GM12878 (cell line): ENCODE data around the gene CDC34. TPM values are rescaled to one million over a fixed set of nuclear protein-coding genes. Genes with fewer than 3 reads are reported as not detected.

Experiments
- ATAC-seq: fragments of 200-7000 bp; cut with Tn5 transposase; 3 replicates; pipeline ENCODE4 v1.9.1; 2020; ENCODE audit warnings: mild to moderate bottlenecking, moderate library complexity
- BruUV-seq: library from RNA; stranded (reverse); fragments of 400-500 nt; replicated peaks from 2 replicates; lab custom pipeline; 2021; lab: Mats Ljungman, UMichigan
- CTCF ChIA-PET: fragments of 300-600 bp; sonication (Branson Sonifier 250); formaldehyde crosslinking; extraction: SDS; loops from one replicate; lab custom pipeline; 2021; ENCODE audit warnings: inconsistent platforms; lab: Yijun Ruan, JAX
- POLR2A ChIA-PET: fragments of 350-600 bp; formaldehyde crosslinking; extraction: SDS; loops from one replicate; lab custom pipeline; 2021; ENCODE audit warnings: inconsistent platforms; lab: Charles Lee
- RAD21 ChIA-PET: fragments of 300-600 bp; sonication (Branson Sonifier 250); formaldehyde crosslinking; loops from one replicate; lab custom pipeline; 2023; ENCODE audit warnings: antibody characterized with exemption; ENCODE audit not compliant: unreplicated experiment; lab: Charles Lee
- SMC1A ChIA-PET: fragments of 300-600 bp; sonication (Branson Sonifier 250); formaldehyde crosslinking; loops from one replicate; lab custom pipeline; 2023; ENCODE audit not compliant: unreplicated experiment, uncharacterized antibody; lab: Charles Lee
- DNase-seq: peaks from one replicate; pipeline ENCODE4 v3.0.0-alpha.2; 2011; ENCODE audit warnings: low read depth, low spot score
- FAIRE-seq: peaks from 3 replicates; lab custom pipeline; 2011; peaks lifted over from hg19 to GRCh38; lab: Jason Lieb, UNC
- H2AFZ ChIP-seq: 2 replicates; pipeline ENCODE4 v1.6.0; 2011; ENCODE audit warnings: low read depth, low read length, control low read depth; ENCODE audit not compliant: control insufficient read depth
- H3K27ac ChIP-seq: 2 replicates; pipeline ENCODE4 v1.5.1; 2011; ENCODE audit warnings: control low read depth; ENCODE audit not compliant: control insufficient read depth, insufficient read depth
- H3K27me3 ChIP-seq, 2 experiments: replicated peaks in 1 of 2; 2 replicates each; pipeline versions ENCODE4 v1.6.0 to v1.6.1; 2011; ENCODE audit warnings: low read length in 1 of 2; ENCODE audit not compliant: control insufficient read depth in 2 of 2, insufficient read depth in 2 of 2
- H3K36me3 ChIP-seq, 2 experiments: 2 replicates each; pipeline ENCODE4 v1.5.1; 2011; ENCODE audit warnings: low read length in 1 of 2; ENCODE audit not compliant: control insufficient read depth in 2 of 2, insufficient read depth in 2 of 2
- H3K4me1 ChIP-seq: 2 replicates; pipeline ENCODE4 v1.6.1; 2011; ENCODE audit warnings: mild to moderate bottlenecking, low read length, moderate library complexity, mixed read lengths; ENCODE audit not compliant: control insufficient read depth, insufficient read depth
- H3K4me2 ChIP-seq: 2 replicates; pipeline ENCODE4 v1.6.0; 2011; ENCODE audit warnings: control low read depth; ENCODE audit not compliant: control insufficient read depth, insufficient read depth
- H3K4me3 ChIP-seq: fragments of 200-600 bp; sonication (generic); 2 replicates; pipeline ENCODE4 v1.5.1; 2016
- H3K79me2 ChIP-seq: 2 replicates; pipeline ENCODE4 v1.6.0; 2011; ENCODE audit warnings: low read length; ENCODE audit not compliant: control insufficient read depth, insufficient read depth
- H3K9ac ChIP-seq: 2 replicates; pipeline ENCODE4 v1.8.0; 2011; ENCODE audit warnings: low read length, control low read depth, mixed read lengths; ENCODE audit not compliant: control insufficient read depth, insufficient read depth
- H3K9me3 ChIP-seq: replicated peaks from 3 replicates; pipeline ENCODE4 v1.5.1; 2011; ENCODE audit warnings: mild to moderate bottlenecking, low read length; ENCODE audit not compliant: control insufficient read depth, insufficient read depth
- H4K20me1 ChIP-seq: 2 replicates; pipeline ENCODE4 v1.6.0; 2011; ENCODE audit not compliant: control insufficient read depth, insufficient read depth
- BCLAF1 ChIP-seq: fragments of 450-650 bp; IDR thresholded peaks from 2 replicates; pipeline ENCODE4 v1.6.1; 2017; ENCODE audit warnings: antibody characterized with exemption, mild to moderate bottlenecking, moderate library complexity
- BMI1 ChIP-seq: fragments of 450-650 bp; IDR thresholded peaks from 2 replicates; pipeline ENCODE4 v1.6.1; 2016; ENCODE audit warnings: mild to moderate bottlenecking, moderate library complexity, borderline replicate concordance
- DPF2 ChIP-seq: fragments of 450-650 bp; IDR thresholded peaks from 2 replicates; pipeline ENCODE4 v1.6.1; 2017; ENCODE audit warnings: mild to moderate bottlenecking
- EGR1 ChIP-seq, 2 experiments: IDR thresholded peaks; 1 replicate in 1 of 2; 2 replicates in 1 of 2; pipeline ENCODE4 v1.6.1; 2011 to 2012; ENCODE audit warnings: low read depth in 2 of 2, low read length in 2 of 2, borderline replicate concordance in 1 of 2, mild to moderate bottlenecking in 1 of 2, moderate library complexity in 1 of 2
- PAX5 ChIP-seq: IDR thresholded peaks from 2 replicates; pipeline ENCODE4 v1.6.1; 2011; ENCODE audit warnings: low read depth, low read length, borderline replicate concordance
- PAX8 ChIP-seq: fragments of 450-650 bp; IDR thresholded peaks from 2 replicates; pipeline ENCODE4 v1.6.1; 2017; ENCODE audit warnings: mild to moderate bottlenecking, moderate library complexity
- POLR2A ChIP-seq: IDR thresholded peaks from 2 replicates; pipeline ENCODE4 v1.6.1; 2011; ENCODE audit warnings: low read depth, mild to moderate bottlenecking, low read length
- POLR2AphosphoS5 ChIP-seq: IDR thresholded peaks from 2 replicates; pipeline ENCODE4 v1.6.1; 2011; ENCODE audit warnings: mild to moderate bottlenecking, low read length, inconsistent platforms
- RFX5 ChIP-seq: IDR thresholded peaks from 2 replicates; pipeline ENCODE4 v1.6.1; 2011; ENCODE audit warnings: low read depth, low read length, improper control_type of control experiment
- SMC3 ChIP-seq: IDR thresholded peaks from 2 replicates; pipeline ENCODE4 v1.6.1; 2011; ENCODE audit warnings: low read length, improper control_type of control experiment, borderline replicate concordance
- TCF3 ChIP-seq: IDR thresholded peaks from 2 replicates; pipeline ENCODE4 v1.6.1; 2012; ENCODE audit warnings: low read depth, mild to moderate bottlenecking, low read length, borderline replicate concordance; ENCODE audit not compliant: insufficient read depth
- YY1 ChIP-seq: IDR thresholded peaks from 2 replicates; pipeline ENCODE4 v1.6.1; 2011; ENCODE audit warnings: low read depth, mild to moderate bottlenecking, low read length
- ZBED1 ChIP-seq: IDR thresholded peaks from 2 replicates; pipeline ENCODE4 v1.6.1; 2016; ENCODE audit warnings: borderline replicate concordance
- WGBS: methylation state at CpG from one replicate; pipeline ENCODE4 v1.1.6; 2016; ENCODE audit warnings: low lambda C conversion rate; ENCODE audit not compliant: insufficient replicate concordance, insufficient coverage; ENCODE audit errors: missing lambda C conversion rate; 5-methylcytosine and 5-hydroxymethylcytosine counted together
- in situ Hi-C: fragments of 300-500 bp; cut with MboI; formaldehyde crosslinking; loops from 9 replicates; pipeline ENCODE4 v1.14.3; 2018; ENCODE audit warnings: mixed read lengths
- intact Hi-C: fragments of 100-400 bp; cut with micrococcal nuclease; formaldehyde crosslinking; loops from one replicate; pipeline ENCODE4 v1.14.2; 2022; ENCODE audit not compliant: unreplicated experiment
- polyA plus RNA-seq, 11 experiments: library from polyadenylated mRNA; depleted of rRNA in 4 of 11; unstranded in 6 of 11; stranded (reverse) in 5 of 11; fragments of >200 nt; fragmentation: Nextera tagmentation in 4 of 11; fragmentation: Illumina TruSeq in 1 of 11; extraction: Ambion mirVana in 4 of 11; extraction: Trizol in 1 of 11; gene quantifications; 1 replicate in 1 of 11; 2 replicates in 10 of 11; pipeline versions ENCODE4 v1.2.1 to v1.2.3, GENCODE V29; 2011 to 2016; ENCODE audit warnings: inconsistent platforms in 2 of 11, missing spikeins in 2 of 11, low read depth in 1 of 11
- total RNA-seq, 4 experiments: library from RNA; depleted of rRNA in 3 of 4; stranded (reverse); fragments of >200 nt in 3 of 4; fragmentation: Illumina TruSeq in 1 of 4; extraction: Trizol in 1 of 4; gene quantifications; 2 replicates each; pipeline versions ENCODE4 v1.2.1 to v1.2.3, GENCODE V29; 2013 to 2021

The CDC34 gene
- total and polyA plus RNA-seq, 10 of the 15 experiments (the other 5 are each of a cell fraction or from before 2014, with no cell fraction given), result 0.31 to 48.9 (median 28.5) TPM

- intact Hi-C loops, result no loop called here
- no peaks in the 10 kb centered on the region for H3K9me3 ChIP-seq
- RAD21 ChIA-PET, result interaction anchor here (1.8 to 2.8 kb wide), 2 partner anchors 9 to 150 kb away, joined by 7 to 11 read pairs; no protein-coding TSS in a partner anchor
These were observed 52.3 kb downstream of the CDC34 start for GRCh38 chr19:583968-584239.

GRCh38 chr19:584240-585001 lies 52.9 kb downstream of the CDC34 start:
- peaks cover 4 to 9% of the 10 kb centered on the region in 2 experiments for H3K27me3 ChIP-seq
- ChIA-PET SMC1A (interaction anchor here (1.1 kb wide), 1 partner anchor 150 kb away, joined by 3 read pairs; no protein-coding TSS in a partner anchor), POLR2A (no interaction called here), RAD21 (interaction anchor here (1.8 to 2.8 kb wide), 2 partner anchors 10 to 150 kb away, joined by 7 to 11 read pairs; no protein-coding TSS in a partner anchor), CTCF (interaction anchor here (0.6 to 1.5 kb wide), 7 partner anchors 52 to 153 kb away, joined by 3 to 8 read pairs (median 4); no protein-coding TSS in a partner anchor)
- H3K27ac ChIP-seq, result no peak overlapping the region
- H3K36me3 ChIP-seq, result peaks cover 0 to 30% of the 10 kb centered on the region in 2 experiments; a peak in 3 of 4 replicates
- no peaks in the 10 kb centered on the region for H3K4me1 ChIP-seq
- intact Hi-C loops (loop anchor here (5.0 kb wide), 1 partner anchor 148 kb away; no protein-coding TSS in a partner anchor), in situ Hi-C loops (loop anchor here (5.0 kb wide), 1 partner anchor 148 kb away; no protein-coding TSS in a partner anchor)
- DNase-seq, result no peak
- H2AFZ ChIP-seq, result no peak overlapping the region
- no peaks in the 10 kb centered on the region for H3K9me3 ChIP-seq
- H3K4me3 ChIP-seq, result no peak overlapping the region
- H3K9ac ChIP-seq, result no peak overlapping the region
- WGBS, result 42% methylated on average over 36 of the region's 38 CpGs
- BruUV-seq, result no TSS peak
- no peaks in the 10 kb centered on the region for H4K20me1 ChIP-seq
- no peak overlapping the region for H3K4me2 ChIP-seq
- peaks cover 3% of the 10 kb centered on the region; the same call in 1 of the 2 replicates for H3K79me2 ChIP-seq
- FAIRE-seq, result no peak
- peak; percentile 90 for ATAC-seq
- TF ChIP-seq TCF3 (peak; percentile 83), YY1 (peak; percentile 44), BMI1 (peak; percentile 44; the same call in 1 of the 2 replicates), DPF2 (peak; percentile 28; the same call in 1 of the 2 replicates), PAX5 (no peak; the same call in 1 of the 2 replicates), SMC3 (peak; percentile 61), BCLAF1 (no peak), EGR1 (IDR thresholded peaks at IDR 0.05; ENCODE audit: borderline replicate concordance in 1 of 2, low read depth in 2 of 2, low read length in 2 of 2) (peak in 1 of 2 experiments; percentile 55; a peak in 1 of 3 replicates), ZBED1 (no peak)

More at GRCh38 chr19:583968-584239, 52.3 kb downstream of the CDC34 start:
- Histone ChIP-seq H4K20me1 (no peaks in the 10 kb centered on the region), H2AFZ (no peak overlapping the region), H3K4me2 (no peak overlapping the region), H3K27me3 (peaks cover 2 to 4% of the 10 kb centered on the region in 2 experiments; a peak in 3 of 4 replicates), H3K4me1 (no peaks in the 10 kb centered on the region), H3K36me3 (peaks cover 0 to 34% of the 10 kb centered on the region in 2 experiments; a peak in 3 of 4 replicates), H3K79me2 (peaks cover 6% of the 10 kb centered on the region), H3K4me3 (no peak overlapping the region), H3K9ac (no peak overlapping the region), H3K27ac (no peak overlapping the region)
- no peak for DNase-seq
- CTCF ChIA-PET, result interaction anchor here (0.6 to 1.5 kb wide), 7 partner anchors 51 to 153 kb away, joined by 3 to 8 read pairs (median 4); no protein-coding TSS in a partner anchor
- ATAC-seq, result peak; percentile 4; the same call in 1 of the 3 replicates
- WGBS, result 71% methylated on average over 5 of the region's 5 CpGs
- in situ Hi-C loops, result no loop called here
- FAIRE-seq, result no peak
- POLR2A ChIA-PET, result no interaction called here
- no peak for TF ChIP-seq RFX5
- peak; percentile 56; the same call in 1 of the 2 replicates for TF ChIP-seq POLR2A
- 0 out of 2 replicates have a peak, but pooled peaks have one; percentile 18 for TF ChIP-seq POLR2AphosphoS5
- no peak for TF ChIP-seq PAX8
- SMC1A ChIA-PET, result interaction anchor here (1.1 kb wide), 1 partner anchor 150 kb away, joined by 3 read pairs; no protein-coding TSS in a partner anchor
- BruUV-seq, result no TSS peak
